OCI-LY7 (cell line): ENCODE data around the gene JAK1. TPM values are rescaled to one million over a fixed set of nuclear protein-coding genes. Genes with fewer than 3 reads are reported as not detected.

Source experiments
- BruUV-seq: library from RNA; stranded (reverse); fragments of 400-500 nt; replicated peaks from 2 replicates; lab custom pipeline; 2021; lab: Mats Ljungman, UMichigan
- CTCF ChIA-PET: fragments of 300-600 bp; sonication (Branson Sonifier 250); formaldehyde crosslinking; loops from one replicate; lab custom pipeline; 2022; ENCODE audit warnings: antibody characterized with exemption; ENCODE audit not compliant: unreplicated experiment; lab: Charles Lee
- POLR2A ChIA-PET: fragments of 300-600 bp; sonication (Branson Sonifier 250); formaldehyde crosslinking; loops from one replicate; lab custom pipeline; 2022; ENCODE audit warnings: antibody characterized with exemption; lab: Charles Lee
- DNase-seq: peaks from one replicate; pipeline ENCODE4 v3.0.0-alpha.2; 2015; ENCODE audit warnings: low spot score
- H2AFZ ChIP-seq: fragments of 200-600 bp; sonication (generic), shearing (Covaris generic); 2 replicates; pipeline ENCODE4 v1.6.1; 2014; ENCODE audit warnings: mild to moderate bottlenecking, antibody characterized with exemption, low read length, moderate library complexity
- H3K27ac ChIP-seq: fragments of 200-600 bp; sonication (generic); 2 replicates; pipeline ENCODE4 v1.5.1; 2014; ENCODE audit warnings: mixed run types, low read depth, mild to moderate bottlenecking, moderate library complexity, low read length, inconsistent platforms; ENCODE audit not compliant: poor library complexity, severe bottlenecking
- H3K36me3 ChIP-seq: fragments of 200-600 bp; sonication (generic); 2 replicates; pipeline ENCODE4 v1.6.1; 2014; ENCODE audit warnings: mild to moderate bottlenecking, antibody characterized with exemption, low read length, moderate library complexity, mixed read lengths; ENCODE audit not compliant: insufficient read depth
- H3K4me1 ChIP-seq: fragments of 200-600 bp; sonication (generic); 2 replicates; pipeline ENCODE4 v1.5.1; 2014; ENCODE audit warnings: mild to moderate bottlenecking, low read length; ENCODE audit not compliant: insufficient read depth, poor library complexity, severe bottlenecking
- H3K4me2 ChIP-seq: fragments of 200-600 bp; sonication (generic); 2 replicates; pipeline ENCODE4 v1.6.1; 2014; ENCODE audit warnings: mild to moderate bottlenecking, low read length
- H3K4me3 ChIP-seq: fragments of 200-600 bp; sonication (generic); 2 replicates; pipeline ENCODE4 v1.5.1; 2014; ENCODE audit warnings: mild to moderate bottlenecking, low read depth, low read length; ENCODE audit not compliant: poor library complexity, severe bottlenecking
- H3K79me2 ChIP-seq: fragments of 200-600 bp; sonication (generic); 2 replicates; pipeline ENCODE4 v1.6.1; 2016; ENCODE audit warnings: low read depth, mild to moderate bottlenecking, low read length, moderate library complexity, mixed read lengths; ENCODE audit not compliant: insufficient read depth
- H3K9me2 ChIP-seq: fragments of 200-600 bp; sonication (generic); 2 replicates; pipeline ENCODE4 v1.6.1; 2016; ENCODE audit warnings: mild to moderate bottlenecking, low read length, mixed read lengths; ENCODE audit not compliant: insufficient read depth
- H3K9me3 ChIP-seq: fragments of 200-600 bp; sonication (generic); 2 replicates; pipeline ENCODE4 v1.6.1; 2014; ENCODE audit warnings: mild to moderate bottlenecking, mixed run types, low read length, mixed read lengths
- H4K20me1 ChIP-seq: fragments of 200-600 bp; sonication (generic); 2 replicates; pipeline ENCODE4 v1.6.1; 2014; ENCODE audit warnings: mild to moderate bottlenecking, antibody characterized with exemption, low read length, moderate library complexity, mixed read lengths; ENCODE audit not compliant: insufficient read depth
- EZH2phosphoT487 ChIP-seq: fragments of 200-600 bp; sonication (generic); IDR thresholded peaks from 2 replicates; pipeline ENCODE4 v1.6.1; 2018; ENCODE audit warnings: low read depth, borderline replicate concordance, mild to moderate bottlenecking, mixed run types, antibody characterized with exemption, low read length, moderate library complexity, mixed read lengths
- intact Hi-C: fragments of 100-400 bp; cut with micrococcal nuclease; formaldehyde crosslinking; loops from one replicate; pipeline ENCODE4 v1.10.0; 2022; ENCODE audit not compliant: unreplicated experiment
- total RNA-seq, 2 experiments: library from RNA; depleted of rRNA in 1 of 2; stranded (reverse); fragments of >200 nt in 1 of 2; shearing (Covaris generic) in 1 of 2; gene quantifications; 2 replicates each; pipeline ENCODE4 v1.2.3, GENCODE V29; 2014 to 2022
- TF ChIP-seq, protein P1 (sequence below): fragments of 200-600 bp; sonication (generic); conservative IDR thresholded peaks from 2 replicates; pipeline ENCODE4 v1.5.1; 2014; ENCODE audit warnings: mild to moderate bottlenecking, antibody characterized with exemption, low read length, moderate library complexity, mixed read lengths

JAK1 gene
- total RNA-seq, 2 experiments from 2014 or later = 72.6 to 86.8 TPM

DNA sequence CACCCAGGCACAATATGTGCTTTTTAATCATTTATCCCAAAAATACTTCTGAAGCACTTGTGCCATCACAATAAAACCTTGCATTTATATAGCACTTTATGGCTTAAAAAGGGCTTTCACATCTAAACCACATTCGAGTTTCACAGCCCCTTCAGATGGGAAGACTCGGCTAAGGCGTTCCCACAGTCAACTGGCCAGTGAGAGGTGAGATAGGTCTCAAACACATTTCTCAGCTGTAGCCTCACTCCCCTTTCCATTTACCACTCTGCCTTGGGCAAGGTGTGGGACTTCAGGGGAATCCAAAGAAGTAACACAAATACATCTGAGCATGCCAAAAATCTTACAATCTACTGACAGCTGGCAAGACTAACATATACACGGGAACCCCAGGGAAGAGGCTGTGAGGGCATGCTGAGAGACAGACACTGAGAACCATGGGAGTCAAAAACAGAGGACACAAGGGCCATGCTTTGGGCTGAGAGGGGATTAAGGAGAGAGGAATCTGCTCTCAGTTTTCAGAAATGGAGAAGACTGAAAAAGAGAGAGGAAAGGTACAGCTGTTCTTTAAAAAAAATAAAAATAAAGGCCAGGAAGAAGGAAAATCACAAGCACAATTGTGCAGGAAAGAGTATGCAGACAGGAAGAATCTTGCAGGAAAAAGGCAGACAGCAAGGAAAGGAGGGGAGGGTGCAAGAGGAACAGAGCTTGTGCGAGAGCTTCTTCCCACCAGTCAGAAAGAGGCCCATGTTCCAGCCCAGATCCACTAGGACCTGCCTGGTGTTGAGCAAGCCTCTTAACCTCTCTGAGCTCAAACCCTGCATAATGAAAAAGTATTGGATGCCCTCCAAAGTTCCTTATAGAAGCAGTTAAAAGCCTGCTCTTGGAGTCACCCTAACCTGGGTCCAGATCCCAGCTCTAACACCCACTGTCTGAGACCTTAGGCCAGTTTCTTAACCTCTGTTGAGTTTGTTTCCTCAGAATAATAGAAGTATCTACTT is 73.5 kb downstream of the JAK1 start:
- Histone ChIP-seq H3K27ac (no peak overlapping the region), H3K79me2 (peaks cover 90% of the 10 kb centered on the region)

DNA sequence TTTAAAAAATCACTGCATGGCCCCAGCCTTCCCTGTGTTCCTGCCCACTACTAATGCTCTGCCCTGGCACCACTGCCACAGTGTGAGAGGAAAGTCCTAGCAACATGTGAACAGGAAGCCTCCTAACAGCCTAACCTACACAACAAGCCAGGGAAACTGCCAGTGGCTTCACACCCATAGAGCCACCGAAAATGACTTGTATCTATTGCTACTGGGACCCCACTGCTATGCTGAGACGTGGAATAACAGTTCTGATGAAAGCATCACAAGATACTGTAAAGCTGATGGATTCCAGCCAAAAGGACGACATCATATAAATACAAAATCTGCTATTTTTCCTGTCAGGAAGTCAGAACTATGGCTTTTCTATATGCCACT is 74.9 kb downstream of the JAK1 start:
- peaks cover 41% of the 10 kb centered on the region for H3K4me1 ChIP-seq
- H3K9me3 ChIP-seq = no peaks in the 10 kb centered on the region
- no peak for DNase-seq
- H3K4me3 ChIP-seq = no peak overlapping the region
- peaks cover 93% of the 10 kb centered on the region for H3K79me2 ChIP-seq
- POLR2A ChIA-PET = no interaction called here
- H3K9me2 ChIP-seq = no peaks in the 10 kb centered on the region
- intact Hi-C loops = no loop called here
- CTCF ChIA-PET = no interaction called here
- peaks cover 60% of the 10 kb centered on the region for H4K20me1 ChIP-seq
- BruUV-seq = no TSS peak
- no peak overlapping the region for H2AFZ ChIP-seq
- H3K4me2 ChIP-seq = no peak overlapping the region
- no peaks in the 10 kb centered on the region for H3K36me3 ChIP-seq
- H3K27ac ChIP-seq = no peak overlapping the region
- TF ChIP-seq, protein P1, sequence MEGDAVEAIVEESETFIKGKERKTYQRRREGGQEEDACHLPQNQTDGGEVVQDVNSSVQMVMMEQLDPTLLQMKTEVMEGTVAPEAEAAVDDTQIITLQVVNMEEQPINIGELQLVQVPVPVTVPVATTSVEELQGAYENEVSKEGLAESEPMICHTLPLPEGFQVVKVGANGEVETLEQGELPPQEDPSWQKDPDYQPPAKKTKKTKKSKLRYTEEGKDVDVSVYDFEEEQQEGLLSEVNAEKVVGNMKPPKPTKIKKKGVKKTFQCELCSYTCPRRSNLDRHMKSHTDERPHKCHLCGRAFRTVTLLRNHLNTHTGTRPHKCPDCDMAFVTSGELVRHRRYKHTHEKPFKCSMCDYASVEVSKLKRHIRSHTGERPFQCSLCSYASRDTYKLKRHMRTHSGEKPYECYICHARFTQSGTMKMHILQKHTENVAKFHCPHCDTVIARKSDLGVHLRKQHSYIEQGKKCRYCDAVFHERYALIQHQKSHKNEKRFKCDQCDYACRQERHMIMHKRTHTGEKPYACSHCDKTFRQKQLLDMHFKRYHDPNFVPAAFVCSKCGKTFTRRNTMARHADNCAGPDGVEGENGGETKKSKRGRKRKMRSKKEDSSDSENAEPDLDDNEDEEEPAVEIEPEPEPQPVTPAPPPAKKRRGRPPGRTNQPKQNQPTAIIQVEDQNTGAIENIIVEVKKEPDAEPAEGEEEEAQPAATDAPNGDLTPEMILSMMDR = no peak
- no peak for TF ChIP-seq EZH2phosphoT487

More for the DNA sequence above, 73.5 kb downstream of the JAK1 start:
- ChIA-PET POLR2A (interaction anchor here (0.6 to 1.6 kb wide), 5 partner anchors 15 to 36 kb away, joined by 3 to 8 read pairs (median 3); no protein-coding TSS in a partner anchor), CTCF (no interaction called here)
- Histone ChIP-seq H3K4me1 (peaks cover 48% of the 10 kb centered on the region), H4K20me1 (peaks cover 62% of the 10 kb centered on the region), H2AFZ (no peak overlapping the region), H3K4me2 (no peak overlapping the region), H3K9me2 (no peaks in the 10 kb centered on the region), H3K9me3 (no peaks in the 10 kb centered on the region), H3K4me3 (no peak overlapping the region), H3K36me3 (no peaks in the 10 kb centered on the region)
- TF ChIP-seq EZH2phosphoT487 = no peak
- TF ChIP-seq, protein P1 = no peak
- no peak for DNase-seq
- BruUV-seq = no TSS peak
- intact Hi-C loops = loop anchor here (2.0 kb wide), 1 partner anchor 28 kb away; no protein-coding TSS in a partner anchor
